ENCODE measurements around the gene AIRE. TPM values are rescaled to one million over a fixed set of nuclear protein-coding genes. Genes with fewer than 3 reads are reported as not detected.

The AIRE gene
- total RNA-seq, 1 experiment from 2014 or later: not detected

DNA sequence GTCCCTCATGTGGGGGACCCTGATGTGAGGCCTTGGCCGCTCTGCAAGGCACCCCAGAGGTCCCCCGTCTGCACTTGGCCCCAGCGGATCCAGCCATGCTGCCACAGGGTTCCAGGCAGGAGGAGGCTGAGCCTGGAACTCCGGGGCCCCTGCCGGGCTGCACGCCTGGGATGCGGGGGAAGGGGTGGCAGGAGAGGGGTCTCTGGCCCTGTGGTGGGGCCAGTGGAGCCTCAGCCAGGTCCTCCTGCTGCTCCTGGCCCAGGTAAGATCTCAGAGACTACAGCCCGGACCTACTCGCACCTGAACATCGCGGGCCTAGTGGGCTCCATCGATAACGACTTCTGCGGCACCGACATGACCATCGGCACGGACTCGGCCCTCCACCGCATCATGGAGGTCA lies 27.0 kb downstream of the AIRE start:
- intact Hi-C loops (cut with micrococcal nuclease; ENCODE audit: unreplicated experiment): no loop called here
- POLR2A ChIA-PET (ENCODE audit: low non-redundant PET): no interaction called here
- Histone ChIP-seq H3K27ac (ENCODE audit: low read depth, low read length, poor library complexity, severe bottlenecking) (no peak overlapping the region), H3K4me3 (ENCODE audit: low read depth, low read length, poor library complexity, severe bottlenecking) (no peak overlapping the region), H3K27me3 (replicated peaks; ENCODE audit: insufficient read depth, low read depth, low read length, poor library complexity) (no peaks in the 10 kb centered on the region), H3K36me3 (ENCODE audit: insufficient read depth, low read length, poor library complexity, severe bottlenecking) (peaks cover 12% of the 10 kb centered on the region), H3K9me3 (ENCODE audit: low read depth, low read length, poor library complexity, severe bottlenecking) (no peaks in the 10 kb centered on the region), H3K4me1 (ENCODE audit: insufficient read depth, low read length, poor library complexity, severe bottlenecking) (no peaks in the 10 kb centered on the region)
- no peak for DNase-seq (ENCODE audit: low spot score)
- CTCF ChIA-PET: no interaction called here
- no TSS peak for BruUV-seq (replicated peaks)
- TF ChIP-seq, protein P1, sequence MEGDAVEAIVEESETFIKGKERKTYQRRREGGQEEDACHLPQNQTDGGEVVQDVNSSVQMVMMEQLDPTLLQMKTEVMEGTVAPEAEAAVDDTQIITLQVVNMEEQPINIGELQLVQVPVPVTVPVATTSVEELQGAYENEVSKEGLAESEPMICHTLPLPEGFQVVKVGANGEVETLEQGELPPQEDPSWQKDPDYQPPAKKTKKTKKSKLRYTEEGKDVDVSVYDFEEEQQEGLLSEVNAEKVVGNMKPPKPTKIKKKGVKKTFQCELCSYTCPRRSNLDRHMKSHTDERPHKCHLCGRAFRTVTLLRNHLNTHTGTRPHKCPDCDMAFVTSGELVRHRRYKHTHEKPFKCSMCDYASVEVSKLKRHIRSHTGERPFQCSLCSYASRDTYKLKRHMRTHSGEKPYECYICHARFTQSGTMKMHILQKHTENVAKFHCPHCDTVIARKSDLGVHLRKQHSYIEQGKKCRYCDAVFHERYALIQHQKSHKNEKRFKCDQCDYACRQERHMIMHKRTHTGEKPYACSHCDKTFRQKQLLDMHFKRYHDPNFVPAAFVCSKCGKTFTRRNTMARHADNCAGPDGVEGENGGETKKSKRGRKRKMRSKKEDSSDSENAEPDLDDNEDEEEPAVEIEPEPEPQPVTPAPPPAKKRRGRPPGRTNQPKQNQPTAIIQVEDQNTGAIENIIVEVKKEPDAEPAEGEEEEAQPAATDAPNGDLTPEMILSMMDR (conservative IDR thresholded peaks at IDR 0.05; ENCODE audit: low read depth, low read length): no peak
- no peak for TF ChIP-seq EZH2 (IDR thresholded peaks at IDR 0.05; ENCODE audit: borderline replicate concordance, low read depth, low read length, poor library complexity, severe bottlenecking)

DNA sequence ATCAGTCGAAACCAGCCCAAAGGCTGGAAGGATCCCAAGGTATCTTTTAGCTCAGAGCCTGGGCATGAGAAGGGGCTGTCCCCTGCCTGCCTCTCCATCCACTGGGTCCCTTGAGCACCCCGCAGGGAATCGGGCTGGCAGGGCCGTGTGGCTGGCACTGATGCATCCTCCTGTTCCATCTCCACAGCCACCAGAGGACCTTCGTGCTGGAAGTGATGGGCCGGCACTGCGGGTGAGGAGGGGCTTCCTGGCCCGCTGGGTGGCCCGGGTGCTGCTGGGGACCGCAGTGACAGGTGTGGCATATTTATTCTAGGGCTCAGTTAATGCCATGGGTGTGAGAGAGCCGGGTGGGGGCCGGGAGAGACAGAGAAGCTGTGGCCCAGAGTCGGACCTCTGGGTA lies 27.8 kb downstream of the AIRE start:
- Histone ChIP-seq H3K9me3 (ENCODE audit: low read depth, low read length, poor library complexity, severe bottlenecking) (no peaks in the 10 kb centered on the region), H3K27ac (ENCODE audit: low read depth, low read length, poor library complexity, severe bottlenecking) (no peak overlapping the region), H3K36me3 (ENCODE audit: insufficient read depth, low read length, poor library complexity, severe bottlenecking) (peaks cover 12% of the 10 kb centered on the region), H3K4me3 (ENCODE audit: low read depth, low read length, poor library complexity, severe bottlenecking) (no peak overlapping the region), H3K27me3 (replicated peaks; ENCODE audit: insufficient read depth, low read depth, low read length, poor library complexity) (no peaks in the 10 kb centered on the region), H3K4me1 (ENCODE audit: insufficient read depth, low read length, poor library complexity, severe bottlenecking) (no peaks in the 10 kb centered on the region)
- no TSS peak for BruUV-seq (replicated peaks)
- DNase-seq (ENCODE audit: low spot score): no peak
- CTCF ChIA-PET: no interaction called here
- intact Hi-C loops (cut with micrococcal nuclease; ENCODE audit: unreplicated experiment): no loop called here
- no peak for TF ChIP-seq EZH2 (IDR thresholded peaks at IDR 0.05; ENCODE audit: borderline replicate concordance, low read depth, low read length, poor library complexity, severe bottlenecking)
- TF ChIP-seq, protein P1 (conservative IDR thresholded peaks at IDR 0.05; ENCODE audit: low read depth, low read length): no peak
- POLR2A ChIA-PET (ENCODE audit: low non-redundant PET): no interaction called here

DNA sequence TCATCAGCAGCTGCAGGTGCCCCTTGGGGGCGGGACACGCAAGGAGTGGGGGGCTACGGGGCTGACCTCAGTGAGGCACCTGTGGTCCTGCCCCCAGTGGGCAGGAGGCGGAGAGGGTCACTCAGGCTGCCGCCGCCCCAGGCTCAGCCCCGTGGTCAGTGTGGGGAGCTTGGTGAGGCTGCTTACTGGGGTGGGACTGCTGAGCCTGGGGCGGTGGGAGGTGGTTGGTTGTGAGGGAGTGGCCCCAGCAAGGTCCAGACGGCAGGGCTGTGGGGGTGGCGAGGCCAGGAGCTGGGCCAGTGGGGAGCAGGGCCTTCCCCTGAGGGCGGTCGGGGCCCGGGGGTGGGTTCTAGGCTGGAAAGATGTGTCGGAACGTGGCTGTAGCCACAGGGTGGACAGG lies 28.5 kb downstream of the AIRE start:
- no TSS peak for BruUV-seq (replicated peaks)
- TF ChIP-seq, protein P1 (conservative IDR thresholded peaks at IDR 0.05; ENCODE audit: low read depth, low read length): no peak
- TF ChIP-seq EZH2 (IDR thresholded peaks at IDR 0.05; ENCODE audit: borderline replicate concordance, low read depth, low read length, poor library complexity, severe bottlenecking): no peak

More for the DNA sequence above, 28.5 kb downstream of the AIRE start:
- ChIA-PET POLR2A (ENCODE audit: low non-redundant PET) (no interaction called here), CTCF (no interaction called here)
- Histone ChIP-seq H3K27ac (ENCODE audit: low read depth, low read length, poor library complexity, severe bottlenecking) (no peak overlapping the region), H3K4me1 (ENCODE audit: insufficient read depth, low read length, poor library complexity, severe bottlenecking) (no peaks in the 10 kb centered on the region), H3K4me3 (ENCODE audit: low read depth, low read length, poor library complexity, severe bottlenecking) (no peak overlapping the region), H3K9me3 (ENCODE audit: low read depth, low read length, poor library complexity, severe bottlenecking) (no peaks in the 10 kb centered on the region), H3K27me3 (replicated peaks; ENCODE audit: insufficient read depth, low read depth, low read length, poor library complexity) (no peaks in the 10 kb centered on the region), H3K36me3 (ENCODE audit: insufficient read depth, low read length, poor library complexity, severe bottlenecking) (peaks cover 12% of the 10 kb centered on the region)
- DNase-seq (ENCODE audit: low spot score): no peak
- intact Hi-C loops (cut with micrococcal nuclease; ENCODE audit: unreplicated experiment): no loop called here

Data from A673 (cell line).